Trophoblast cell (in vitro differentiated cells and primary cell): ENCODE data around the gene METTL26.

Source experiments
- DNase-seq, 2 donors: peaks; one replicate each; pipeline ENCODE4 v3.0.0-alpha.2; 2016
- H2AFZ ChIP-seq: 2 replicates; pipeline ENCODE4 v1.6.1; 2013; ENCODE audit warnings: low read length, moderate library complexity, mild to moderate bottlenecking; ENCODE audit not compliant: insufficient read depth, poor library complexity
- H2AK5ac ChIP-seq: 2 replicates; pipeline ENCODE4 v1.6.1; 2013; ENCODE audit warnings: mild to moderate bottlenecking, low read length
- H2BK120ac ChIP-seq: 2 replicates; pipeline ENCODE4 v1.6.1; 2013; ENCODE audit warnings: low read length, mild to moderate bottlenecking, moderate library complexity; ENCODE audit not compliant: insufficient read depth, poor library complexity
- H2BK12ac ChIP-seq: 2 replicates; pipeline ENCODE4 v1.6.1; 2013; ENCODE audit warnings: mild to moderate bottlenecking, low read length, moderate library complexity
- H2BK5ac ChIP-seq: 2 replicates; pipeline ENCODE4 v1.6.1; 2013; ENCODE audit warnings: low read length, low read depth, moderate library complexity, mild to moderate bottlenecking; ENCODE audit not compliant: poor library complexity
- H3K14ac ChIP-seq: 2 replicates; pipeline ENCODE4 v1.6.1; 2013; ENCODE audit warnings: mild to moderate bottlenecking, low read length
- H3K18ac ChIP-seq: 2 replicates; pipeline ENCODE4 v1.6.1; 2013; ENCODE audit warnings: mild to moderate bottlenecking, low read length
- H3K23ac ChIP-seq: 2 replicates; pipeline ENCODE4 v1.6.1; 2013; ENCODE audit warnings: low read length
- H3K27ac ChIP-seq: 2 replicates; pipeline ENCODE4 v1.5.1; 2013; ENCODE audit warnings: low read depth, mild to moderate bottlenecking, inconsistent platforms, low read length, moderate library complexity
- H3K27me3 ChIP-seq: 2 replicates; pipeline ENCODE4 v1.6.1; 2013; ENCODE audit warnings: inconsistent platforms, mild to moderate bottlenecking, low read length, moderate library complexity; ENCODE audit not compliant: insufficient read depth
- H3K36me3 ChIP-seq, 2 experiments: 1 replicate in 1 of 2; 2 replicates in 1 of 2; pipeline ENCODE4 v1.6.1; 2013; ENCODE audit warnings: low read length in 2 of 2, mild to moderate bottlenecking in 2 of 2, moderate library complexity in 1 of 2; ENCODE audit not compliant: insufficient read depth in 2 of 2, control insufficient read depth in 1 of 2
- H3K4ac ChIP-seq: 2 replicates; pipeline ENCODE4 v1.6.1; 2013; ENCODE audit warnings: low read depth, mild to moderate bottlenecking, low read length, moderate library complexity
- H3K4me1 ChIP-seq, 2 experiments: 1 replicate in 1 of 2; 2 replicates in 1 of 2; pipeline ENCODE4 v1.6.1; 2013; ENCODE audit warnings: low read length in 2 of 2, mild to moderate bottlenecking in 2 of 2, moderate library complexity in 1 of 2; ENCODE audit not compliant: insufficient read depth in 2 of 2, control insufficient read depth in 1 of 2
- H3K4me2 ChIP-seq: 2 replicates; pipeline ENCODE4 v1.6.1; 2013; ENCODE audit warnings: inconsistent platforms, mild to moderate bottlenecking, low read length, moderate library complexity
- H3K4me3 ChIP-seq: 2 replicates; pipeline ENCODE4 v1.5.1; 2013; ENCODE audit warnings: mild to moderate bottlenecking, low read depth, low read length, inconsistent platforms
- H3K79me1 ChIP-seq: one replicate; pipeline ENCODE4 v1.6.1; 2013; ENCODE audit warnings: low read length
- H3K79me2 ChIP-seq: 2 replicates; pipeline ENCODE4 v1.6.1; 2013; ENCODE audit warnings: low read length, mild to moderate bottlenecking; ENCODE audit not compliant: control insufficient read depth, insufficient read depth, poor library complexity
- H3K9ac ChIP-seq: 2 replicates; pipeline ENCODE4 v1.6.1; 2013; ENCODE audit warnings: mild to moderate bottlenecking, low read length
- H3K9me3 ChIP-seq: 2 replicates; pipeline ENCODE4 v1.6.1; 2013; ENCODE audit warnings: low read depth, mild to moderate bottlenecking, control low read depth, inconsistent platforms, low read length; ENCODE audit not compliant: insufficient read depth
- H4K12ac ChIP-seq: 2 replicates; pipeline ENCODE4 v1.6.1; 2013; ENCODE audit warnings: low read depth, mild to moderate bottlenecking, low read length, moderate library complexity
- H4K8ac ChIP-seq: 2 replicates; pipeline ENCODE4 v1.6.1; 2013; ENCODE audit warnings: low read depth, mild to moderate bottlenecking, low read length, moderate library complexity
- H4K91ac ChIP-seq: one replicate; pipeline ENCODE4 v1.6.1; 2013; ENCODE audit warnings: low read depth, mild to moderate bottlenecking, low read length, moderate library complexity
- WGBS: extraction: QIAGEN DNeasy Blood & Tissue Kit; methylation state at CpG from one replicate; pipeline ENCODE4 v1.1.7; 2013; ENCODE audit warnings: missing lambda C conversion rate; ENCODE audit not compliant: insufficient read length, insufficient coverage; ENCODE audit errors: extremely low coverage; 5-methylcytosine and 5-hydroxymethylcytosine counted together

The METTL26 gene

DNA sequence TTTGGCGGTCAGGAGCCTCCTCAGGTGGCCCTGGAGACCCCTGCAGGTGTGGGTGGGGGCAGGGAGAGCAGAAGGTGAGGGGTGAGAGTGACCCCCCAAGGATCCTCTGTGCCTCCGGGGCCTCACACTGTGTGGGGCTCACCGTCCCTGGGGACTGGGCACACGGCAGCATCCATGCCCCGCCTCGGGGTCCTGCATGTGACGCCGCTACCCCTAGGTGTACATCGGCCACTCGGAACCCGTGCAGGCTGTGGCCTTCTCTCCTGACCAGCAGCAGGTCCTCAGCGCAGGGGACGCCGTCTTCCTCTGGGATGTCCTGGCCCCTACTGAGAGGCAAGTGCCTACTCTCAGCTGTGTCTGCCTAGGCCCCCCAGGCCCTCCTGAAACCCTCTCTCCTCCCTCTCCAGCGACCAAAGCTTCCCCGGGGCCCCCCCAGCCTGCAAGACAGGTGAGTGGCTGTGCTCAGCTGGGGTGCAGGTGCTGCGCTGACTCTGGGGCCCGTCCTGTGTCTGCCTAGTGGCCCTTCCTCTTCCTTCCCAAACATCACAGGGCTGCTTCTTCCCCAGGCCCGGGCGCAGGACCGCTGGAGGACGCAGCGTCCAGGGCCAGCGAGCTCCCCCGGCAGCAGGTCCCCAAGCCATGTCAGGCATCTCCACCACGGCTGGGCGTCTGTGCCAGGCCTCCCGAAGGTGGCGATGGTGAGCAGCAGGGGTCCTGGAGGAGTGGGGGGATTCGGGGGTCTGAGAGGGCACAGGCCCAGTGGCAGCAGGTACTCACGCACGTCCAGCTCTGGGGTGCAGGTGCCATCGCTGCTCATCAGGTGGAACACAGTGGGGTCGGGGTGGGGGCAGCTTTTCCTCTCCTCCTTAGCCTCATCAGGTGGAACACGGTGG is 22.8 kb upstream of the METTL26 start:
- Histone ChIP-seq H3K4me3 (no peak overlapping the region), H3K9ac (no peak overlapping the region), H3K79me2 (no peaks in the 10 kb centered on the region), H3K4me1 (peaks cover 6 to 8% of the 10 kb centered on the region in 2 experiments), H3K4ac (no peak overlapping the region), H3K4me2 (no peak overlapping the region), H3K27ac (no peak overlapping the region), H3K18ac (no peak overlapping the region), H3K23ac (no peak overlapping the region), H4K12ac (no peak overlapping the region), H2BK5ac (no peak overlapping the region), H2AK5ac (no peak overlapping the region), H3K79me1 (no peaks in the 10 kb centered on the region), H3K14ac (no peak overlapping the region), H2AFZ (no peak overlapping the region), H2BK12ac (no peak overlapping the region), H3K9me3 (no peaks in the 10 kb centered on the region), H3K36me3 (peaks cover 32 to 51% of the 10 kb centered on the region in 2 experiments), H4K8ac (no peak overlapping the region), H2BK120ac (no peak overlapping the region), H4K91ac (no peak overlapping the region), H3K27me3 (no peaks in the 10 kb centered on the region)
- WGBS: no CpG with 5 or more reads among the region's 35 CpGs
- DNase-seq: no peak

DNA sequence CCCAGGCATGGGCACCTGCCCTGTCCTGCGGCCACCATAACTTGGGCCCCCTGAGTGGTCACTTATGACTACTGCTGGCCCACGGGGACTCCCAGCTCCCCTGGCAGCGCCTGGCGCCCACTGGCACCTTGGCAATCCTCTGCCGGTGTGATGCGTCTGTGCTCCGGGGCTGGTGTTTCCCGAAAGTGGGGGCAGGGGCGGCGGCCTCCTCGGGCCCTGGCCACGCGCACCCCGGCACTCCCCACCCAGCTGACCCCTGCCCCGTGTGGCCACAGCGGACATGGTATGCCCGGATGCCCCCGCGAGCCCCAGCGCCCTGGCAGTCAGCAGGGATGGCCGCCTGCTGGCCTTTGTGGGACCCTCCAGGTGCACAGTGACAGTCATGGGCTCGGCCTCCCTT is 21.4 kb upstream of the METTL26 start:
- no peak overlapping the region for H3K4ac ChIP-seq
- no peaks in the 10 kb centered on the region for H3K9me3 ChIP-seq
- H2BK120ac ChIP-seq: no peak overlapping the region
- H3K27me3 ChIP-seq: no peaks in the 10 kb centered on the region
- no peak overlapping the region for H3K14ac ChIP-seq
- no peak overlapping the region for H3K4me2 ChIP-seq
- peaks cover 42 to 52% of the 10 kb centered on the region in 2 experiments for H3K36me3 ChIP-seq
- H3K4me3 ChIP-seq: no peak overlapping the region
- no peak overlapping the region for H4K8ac ChIP-seq
- H2BK12ac ChIP-seq: no peak overlapping the region
- H3K27ac ChIP-seq: no peak overlapping the region
- no peak overlapping the region for H2AK5ac ChIP-seq
- DNase-seq: no peak
- H4K12ac ChIP-seq: no peak overlapping the region
- no peaks in the 10 kb centered on the region for H3K79me2 ChIP-seq
- no peak overlapping the region for H4K91ac ChIP-seq
- H3K79me1 ChIP-seq: no peaks in the 10 kb centered on the region
- no peak overlapping the region for H2AFZ ChIP-seq
- no peak overlapping the region for H3K18ac ChIP-seq
- WGBS: no CpG with 5 or more reads among the region's 22 CpGs
- peaks cover 6 to 8% of the 10 kb centered on the region in 2 experiments for H3K4me1 ChIP-seq
- no peak overlapping the region for H2BK5ac ChIP-seq
- no peak overlapping the region for H3K23ac ChIP-seq
- H3K9ac ChIP-seq: no peak overlapping the region

DNA sequence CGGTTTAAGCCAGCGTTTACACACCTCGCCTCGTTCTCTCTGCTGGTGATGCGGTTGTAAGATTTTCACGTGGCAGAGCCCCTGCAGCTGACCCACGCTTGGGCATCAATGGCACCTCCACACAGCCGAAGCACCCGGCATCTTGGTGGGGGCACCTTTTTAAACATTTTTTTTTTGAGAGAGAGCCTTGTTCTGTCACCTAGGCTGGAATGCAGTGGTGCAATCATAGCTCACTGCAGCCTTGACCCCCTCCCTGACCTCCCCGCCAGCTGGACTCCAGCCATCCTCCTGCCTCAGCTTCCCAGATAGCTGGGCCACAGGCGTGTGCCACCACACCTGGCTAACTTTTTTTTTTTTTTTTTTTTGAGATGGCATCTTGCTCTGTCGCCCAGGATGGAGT is 17.9 kb upstream of the METTL26 start:
- no peak overlapping the region for H2BK12ac ChIP-seq
- H3K4ac ChIP-seq: no peak overlapping the region
- no peaks in the 10 kb centered on the region for H3K9me3 ChIP-seq
- no peak overlapping the region for H2BK120ac ChIP-seq
- H3K18ac ChIP-seq: no peak overlapping the region
- no peak overlapping the region for H3K14ac ChIP-seq
- H3K4me2 ChIP-seq: no peak overlapping the region
- H3K4me3 ChIP-seq: no peak overlapping the region
- no peak overlapping the region for H2AK5ac ChIP-seq
- no peak overlapping the region for H4K8ac ChIP-seq
- no peak overlapping the region for H2BK5ac ChIP-seq
- no peak overlapping the region for H4K91ac ChIP-seq
- H3K36me3 ChIP-seq: peaks cover 44 to 46% of the 10 kb centered on the region in 2 experiments
- H3K9ac ChIP-seq: no peak overlapping the region
- H3K27me3 ChIP-seq: no peaks in the 10 kb centered on the region
- peaks cover 4% of the 10 kb centered on the region for H3K79me2 ChIP-seq
- no peak overlapping the region for H4K12ac ChIP-seq
- no peak overlapping the region for H2AFZ ChIP-seq
- no peak overlapping the region for H3K23ac ChIP-seq
- DNase-seq: no peak
- WGBS: no CpG with 5 or more reads among the region's 12 CpGs
- H3K27ac ChIP-seq: no peak overlapping the region
- H3K79me1 ChIP-seq: peaks cover 4% of the 10 kb centered on the region
- no peaks in the 10 kb centered on the region for H3K4me1 ChIP-seq

DNA sequence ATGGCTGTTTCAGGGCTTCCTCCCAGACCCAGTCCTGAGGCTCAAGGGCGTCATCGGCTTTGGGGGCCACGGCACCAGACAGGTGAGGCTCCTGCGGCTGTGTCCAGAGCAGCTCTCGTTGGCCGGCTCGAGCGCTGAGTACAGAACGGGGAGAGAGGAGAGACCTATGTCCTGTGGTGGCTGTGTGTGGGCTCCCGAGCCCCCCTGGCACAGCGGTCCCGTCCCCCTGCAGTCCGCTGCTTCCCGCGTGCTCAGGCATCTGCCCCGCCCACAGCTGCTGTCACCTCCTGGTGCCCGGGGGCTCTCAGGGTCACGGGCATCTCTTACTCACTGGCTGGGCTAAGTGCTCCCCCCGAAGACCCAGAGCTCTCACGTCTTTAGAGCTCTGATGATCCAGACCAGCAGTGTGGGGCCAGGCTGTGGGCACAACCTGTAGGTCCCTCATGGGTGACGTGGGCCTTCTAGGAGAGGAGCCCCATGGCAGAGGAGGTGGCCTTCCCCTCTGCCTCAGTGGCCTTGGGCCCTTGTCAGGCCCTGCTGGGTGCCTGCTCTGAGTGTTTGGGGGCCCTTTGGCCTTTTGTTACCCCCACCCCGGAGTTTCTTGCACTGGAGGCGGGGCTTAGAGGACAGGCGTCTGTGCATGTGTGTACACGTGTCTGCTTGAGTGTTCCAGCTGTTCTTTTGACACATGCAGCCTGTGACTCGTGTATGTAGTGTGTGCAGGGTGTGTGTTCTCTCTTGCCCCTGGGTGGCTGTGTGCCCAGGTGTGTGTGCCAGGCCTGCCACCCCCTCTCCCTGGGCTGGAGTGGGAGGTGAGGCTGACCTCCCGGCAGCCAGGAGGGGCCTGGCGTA is 16.6 kb upstream of the METTL26 start:
- Histone ChIP-seq H3K36me3 (peaks cover 32 to 35% of the 10 kb centered on the region in 2 experiments), H3K27me3 (no peaks in the 10 kb centered on the region), H3K4me1 (peaks cover 8 to 9% of the 10 kb centered on the region in 2 experiments), H2AK5ac (no peak overlapping the region), H3K9me3 (no peaks in the 10 kb centered on the region), H3K23ac (no peak overlapping the region), H2BK12ac (no peak overlapping the region), H2BK120ac (no peak overlapping the region), H4K91ac (no peak overlapping the region), H3K79me2 (peaks cover 6% of the 10 kb centered on the region), H3K79me1 (peaks cover 11% of the 10 kb centered on the region), H3K9ac (no peak overlapping the region), H2AFZ (no peak overlapping the region), H3K27ac (no peak overlapping the region), H3K4me2 (no peak overlapping the region), H3K14ac (no peak overlapping the region), H3K18ac (no peak overlapping the region), H4K12ac (no peak overlapping the region), H4K8ac (no peak overlapping the region), H3K4me3 (no peak overlapping the region), H3K4ac (no peak overlapping the region), H2BK5ac (no peak overlapping the region)
- DNase-seq: no peak
- no CpG with 5 or more reads among the region's 28 CpGs for WGBS
